Peyer's patch (tissue), 4 donors: Measurements from ENCODE around the gene RNF123. TPM values are rescaled to one million over a fixed set of nuclear protein-coding genes. Genes with fewer than 3 reads are reported as not detected.
A peak's percentile ranks its signal among the peaks of the same experiment; 100 is the strongest.

Source experiments
- DNase-seq, 3 donors: peaks; one replicate each; pipeline ENCODE4 v3.0.0-alpha.2; 2017 to 2019
- H3K27ac ChIP-seq, 4 donors: fragments of 200-600 bp; sonication (generic); one replicate each; pipeline ENCODE4 v1.5.1; 2016 to 2019
- H3K27me3 ChIP-seq, 2 donors: fragments of 200-600 bp; sonication (generic); one replicate each; pipeline ENCODE4 v1.5.1; 2019
- H3K36me3 ChIP-seq, 3 donors: fragments of 200-600 bp; sonication (generic); one replicate each; pipeline ENCODE4 v1.5.1; 2016 to 2019
- H3K4me1 ChIP-seq, 4 donors: fragments of 200-600 bp; sonication (generic); one replicate each; pipeline ENCODE4 v1.5.1; 2016 to 2019
- H3K4me3 ChIP-seq, 4 donors: fragments of 200-600 bp; sonication (generic); 1 replicate in 3 of 4; 2 replicates in 1 of 4; pipeline ENCODE4 v1.5.1; 2016 to 2019; ENCODE audit warnings: mild to moderate bottlenecking in 1 of 4
- H3K9me3 ChIP-seq, 4 donors: fragments of 200-600 bp; sonication (generic); one replicate each; pipeline ENCODE4 v1.5.1; 2016 to 2019; ENCODE audit warnings: mild to moderate bottlenecking in 1 of 4
- POLR2A ChIP-seq, 2 donors: fragments of 450-650 bp; IDR thresholded peaks; one replicate each; pipeline ENCODE4 v1.5.1; 2017; ENCODE audit warnings: antibody characterized with exemption in 2 of 2, mild to moderate bottlenecking in 2 of 2, moderate library complexity in 2 of 2
- total RNA-seq, 4 donors: library from RNA; depleted of rRNA; stranded (reverse); fragments of >200 nt; gene quantifications; one replicate each; pipeline ENCODE4 v1.1.0, GENCODE V29; 2016
- TF ChIP-seq, protein P1 (sequence below), 6 experiments: fragments of 450-650 bp in 4 of 6; fragments of 200-600 bp in 2 of 6; sonication (generic) in 1 of 6; IDR thresholded peaks; one replicate each; pipeline ENCODE4 v1.5.1; 2017 to 2019; ENCODE audit warnings: antibody characterized with exemption in 6 of 6, mild to moderate bottlenecking in 3 of 6, moderate library complexity in 1 of 6

RNF123 gene
- total RNA-seq, 4 donors from 2014 or later, result 74.3 to 101 (median 84.3) TPM

DNA sequence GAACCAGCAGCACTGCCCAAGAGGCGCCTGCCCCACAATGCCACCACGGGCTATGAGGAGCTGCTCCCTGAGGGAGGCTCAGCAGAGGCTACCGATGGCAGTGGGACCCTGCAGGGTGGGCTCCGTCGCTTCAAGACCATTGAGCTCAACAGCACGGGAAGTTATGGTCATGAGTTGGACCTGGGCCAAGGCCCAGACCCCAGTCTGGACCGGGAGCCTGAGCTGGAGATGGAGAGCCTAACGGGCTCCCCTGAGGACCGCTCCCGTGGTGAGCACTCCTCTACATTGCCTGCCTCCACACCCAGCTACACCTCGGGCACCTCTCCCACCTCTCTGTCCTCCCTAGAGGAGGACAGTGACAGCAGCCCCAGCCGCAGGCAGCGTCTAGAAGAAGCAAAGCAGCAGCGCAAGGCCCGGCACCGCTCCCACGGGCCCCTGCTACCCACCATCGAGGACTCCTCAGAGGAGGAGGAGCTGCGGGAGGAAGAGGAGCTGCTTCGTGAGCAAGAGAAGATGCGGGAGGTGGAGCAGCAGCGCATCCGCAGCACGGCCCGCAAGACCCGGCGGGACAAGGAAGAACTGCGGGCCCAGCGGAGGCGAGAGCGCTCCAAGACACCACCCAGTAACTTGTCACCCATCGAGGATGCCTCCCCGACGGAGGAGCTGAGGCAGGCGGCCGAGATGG, 37.0 kb upstream of the RNF123 start:
- Histone ChIP-seq H3K36me3 (no peaks in the 10 kb centered on the region), H3K4me1 (no peaks in the 10 kb centered on the region), H3K4me3 (no peak overlapping the region), H3K27me3 (no peaks in the 10 kb centered on the region), H3K27ac (no peak overlapping the region), H3K9me3 (no peaks in the 10 kb centered on the region)
- TF ChIP-seq POLR2A (IDR thresholded peaks at IDR 0.05), result no peak
- TF ChIP-seq, protein P1, sequence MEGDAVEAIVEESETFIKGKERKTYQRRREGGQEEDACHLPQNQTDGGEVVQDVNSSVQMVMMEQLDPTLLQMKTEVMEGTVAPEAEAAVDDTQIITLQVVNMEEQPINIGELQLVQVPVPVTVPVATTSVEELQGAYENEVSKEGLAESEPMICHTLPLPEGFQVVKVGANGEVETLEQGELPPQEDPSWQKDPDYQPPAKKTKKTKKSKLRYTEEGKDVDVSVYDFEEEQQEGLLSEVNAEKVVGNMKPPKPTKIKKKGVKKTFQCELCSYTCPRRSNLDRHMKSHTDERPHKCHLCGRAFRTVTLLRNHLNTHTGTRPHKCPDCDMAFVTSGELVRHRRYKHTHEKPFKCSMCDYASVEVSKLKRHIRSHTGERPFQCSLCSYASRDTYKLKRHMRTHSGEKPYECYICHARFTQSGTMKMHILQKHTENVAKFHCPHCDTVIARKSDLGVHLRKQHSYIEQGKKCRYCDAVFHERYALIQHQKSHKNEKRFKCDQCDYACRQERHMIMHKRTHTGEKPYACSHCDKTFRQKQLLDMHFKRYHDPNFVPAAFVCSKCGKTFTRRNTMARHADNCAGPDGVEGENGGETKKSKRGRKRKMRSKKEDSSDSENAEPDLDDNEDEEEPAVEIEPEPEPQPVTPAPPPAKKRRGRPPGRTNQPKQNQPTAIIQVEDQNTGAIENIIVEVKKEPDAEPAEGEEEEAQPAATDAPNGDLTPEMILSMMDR (IDR thresholded peaks at IDR 0.05), result no peak
- DNase-seq, result no peak

DNA sequence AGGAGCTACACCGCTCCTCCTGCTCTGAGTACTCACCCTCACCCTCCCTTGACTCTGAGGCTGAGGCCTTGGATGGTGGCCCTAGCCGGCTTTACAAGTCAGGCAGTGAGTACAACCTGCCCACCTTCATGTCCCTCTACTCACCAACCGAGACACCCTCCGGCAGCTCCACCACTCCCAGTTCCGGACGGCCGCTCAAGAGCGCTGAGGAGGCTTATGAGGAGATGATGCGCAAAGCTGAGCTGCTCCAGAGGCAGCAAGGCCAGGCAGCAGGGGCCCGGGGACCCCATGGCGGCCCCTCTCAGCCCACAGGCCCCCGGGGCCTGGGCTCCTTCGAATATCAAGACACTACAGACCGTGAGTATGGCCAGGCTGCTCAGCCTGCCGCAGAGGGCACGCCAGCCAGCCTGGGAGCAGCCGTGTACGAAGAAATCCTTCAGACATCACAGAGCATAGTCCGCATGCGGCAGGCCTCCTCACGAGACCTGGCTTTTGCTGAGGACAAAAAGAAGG, 36.4 kb upstream of the RNF123 start:
- H3K36me3 ChIP-seq, result no peaks in the 10 kb centered on the region
- H3K4me1 ChIP-seq, result no peaks in the 10 kb centered on the region
- no peak overlapping the region for H3K27ac ChIP-seq
- no peak for TF ChIP-seq POLR2A (IDR thresholded peaks at IDR 0.05)
- TF ChIP-seq, protein P1 (IDR thresholded peaks at IDR 0.05), result no peak
- no peaks in the 10 kb centered on the region for H3K9me3 ChIP-seq
- no peak overlapping the region for H3K4me3 ChIP-seq
- H3K27me3 ChIP-seq, result no peaks in the 10 kb centered on the region
- DNase-seq, result no peak

DNA sequence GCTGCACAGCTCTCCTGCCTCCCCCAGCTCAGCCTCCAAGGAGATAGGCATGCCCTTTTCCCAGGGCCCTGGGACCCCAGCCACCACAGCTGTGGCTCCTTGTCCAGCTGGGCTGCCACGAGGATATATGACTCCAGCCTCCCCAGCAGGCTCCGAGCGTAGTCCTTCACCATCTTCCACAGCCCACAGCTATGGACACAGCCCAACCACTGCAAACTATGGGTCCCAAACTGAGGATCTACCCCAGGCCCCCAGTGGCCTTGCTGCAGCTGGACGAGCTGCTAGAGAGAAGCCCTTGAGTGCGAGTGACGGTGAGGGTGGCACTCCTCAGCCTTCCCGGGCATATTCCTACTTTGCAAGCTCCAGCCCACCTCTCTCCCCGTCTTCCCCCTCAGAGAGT, 35.7 kb upstream of the RNF123 start:
- no peak overlapping the region for H3K4me3 ChIP-seq
- no peak for TF ChIP-seq POLR2A (IDR thresholded peaks at IDR 0.05)
- no peaks in the 10 kb centered on the region for H3K4me1 ChIP-seq
- no peaks in the 10 kb centered on the region for H3K27me3 ChIP-seq
- no peaks in the 10 kb centered on the region for H3K36me3 ChIP-seq
- H3K9me3 ChIP-seq, result no peaks in the 10 kb centered on the region
- no peak overlapping the region for H3K27ac ChIP-seq
- no peak for DNase-seq

DNA sequence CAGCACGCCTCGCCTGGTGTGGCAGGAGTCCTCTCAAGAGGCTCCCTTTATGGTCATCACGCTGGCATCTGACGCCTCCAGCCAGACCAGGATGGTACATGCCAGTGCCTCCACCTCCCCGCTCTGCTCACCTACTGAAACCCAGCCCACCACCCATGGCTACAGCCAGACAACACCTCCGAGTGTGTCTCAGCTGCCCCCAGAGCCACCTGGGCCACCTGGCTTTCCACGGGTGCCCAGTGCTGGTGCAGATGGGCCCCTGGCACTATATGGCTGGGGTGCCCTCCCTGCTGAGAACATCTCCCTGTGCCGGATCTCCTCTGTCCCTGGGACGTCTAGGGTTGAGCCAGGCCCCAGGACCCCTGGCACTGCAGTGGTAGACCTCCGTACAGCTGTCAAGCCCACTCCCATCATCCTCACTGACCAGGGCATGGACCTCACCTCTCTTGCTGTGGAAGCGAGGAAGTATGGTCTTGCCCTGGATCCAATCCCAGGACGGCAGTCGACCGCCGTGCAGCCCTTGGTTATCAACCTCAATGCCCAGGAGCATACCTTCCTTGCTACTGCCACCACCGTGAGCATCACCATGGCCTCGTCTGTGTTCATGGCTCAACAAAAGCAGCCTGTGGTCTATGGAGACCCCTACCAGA, 35.1 kb upstream of the RNF123 start:
- TF ChIP-seq, protein P1 (IDR thresholded peaks at IDR 0.05), result no peak
- TF ChIP-seq POLR2A (IDR thresholded peaks at IDR 0.05), result no peak
- Histone ChIP-seq H3K36me3 (no peaks in the 10 kb centered on the region), H3K4me3 (no peak overlapping the region), H3K27ac (no peak overlapping the region), H3K9me3 (no peaks in the 10 kb centered on the region), H3K4me1 (no peaks in the 10 kb centered on the region), H3K27me3 (no peaks in the 10 kb centered on the region)
- no peak for DNase-seq

DNA sequence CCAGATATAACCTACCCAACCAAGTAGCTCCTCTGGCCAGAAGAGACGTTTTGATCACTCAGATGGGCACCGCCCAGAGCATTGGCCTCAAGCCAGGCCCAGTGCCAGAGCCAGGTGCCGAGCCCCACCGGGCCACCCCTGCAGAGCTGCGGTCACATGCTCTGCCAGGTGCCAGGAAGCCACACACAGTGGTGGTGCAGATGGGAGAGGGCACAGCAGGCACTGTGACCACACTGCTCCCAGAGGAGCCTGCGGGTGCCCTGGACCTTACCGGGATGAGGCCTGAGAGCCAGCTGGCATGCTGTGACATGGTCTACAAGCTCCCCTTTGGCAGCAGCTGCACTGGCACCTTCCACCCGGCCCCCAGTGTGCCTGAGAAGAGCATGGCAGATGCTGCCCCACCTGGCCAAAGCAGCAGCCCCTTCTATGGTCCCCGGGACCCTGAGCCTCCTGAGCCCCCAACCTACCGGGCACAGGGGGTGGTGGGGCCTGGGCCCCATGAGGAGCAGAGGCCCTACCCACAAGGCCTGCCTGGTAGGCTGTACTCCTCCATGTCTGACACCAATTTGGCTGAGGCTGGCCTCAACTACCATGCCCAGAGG, 34.3 kb upstream of the RNF123 start:
- no peaks in the 10 kb centered on the region for H3K4me1 ChIP-seq
- no peak overlapping the region for H3K27ac ChIP-seq
- no peaks in the 10 kb centered on the region for H3K9me3 ChIP-seq
- H3K27me3 ChIP-seq, result no peaks in the 10 kb centered on the region
- no peaks in the 10 kb centered on the region for H3K36me3 ChIP-seq
- TF ChIP-seq, protein P1 (IDR thresholded peaks at IDR 0.05), result no peak
- no peak for TF ChIP-seq POLR2A (IDR thresholded peaks at IDR 0.05)
- DNase-seq, result peak in 1 of 3 donors; percentile 53
- H3K4me3 ChIP-seq, result no peak overlapping the region

DNA sequence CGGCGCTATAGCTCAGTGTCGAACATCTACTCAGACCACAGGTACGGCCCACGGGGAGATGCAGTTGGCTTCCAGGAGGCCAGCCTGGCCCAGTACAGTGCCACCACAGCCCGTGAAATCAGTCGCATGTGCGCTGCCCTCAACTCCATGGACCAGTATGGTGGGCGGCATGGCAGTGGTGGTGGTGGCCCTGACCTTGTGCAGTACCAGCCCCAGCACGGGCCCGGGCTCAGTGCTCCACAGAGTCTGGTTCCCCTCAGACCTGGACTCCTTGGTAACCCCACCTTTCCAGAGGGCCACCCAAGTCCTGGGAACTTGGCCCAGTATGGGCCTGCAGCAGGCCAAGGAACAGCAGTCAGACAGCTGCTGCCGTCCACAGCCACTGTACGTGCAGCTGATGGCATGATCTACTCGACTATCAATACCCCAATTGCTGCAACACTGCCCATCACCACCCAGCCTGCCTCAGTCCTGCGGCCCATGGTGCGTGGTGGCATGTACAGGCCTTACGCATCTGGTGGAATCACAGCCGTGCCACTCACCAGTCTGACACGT, 33.5 kb upstream of the RNF123 start:
- no peaks in the 10 kb centered on the region for H3K4me1 ChIP-seq
- TF ChIP-seq, protein P1 (IDR thresholded peaks at IDR 0.05), result no peak
- TF ChIP-seq POLR2A (IDR thresholded peaks at IDR 0.05), result no peak
- DNase-seq, result no peak
- H3K27ac ChIP-seq, result no peak overlapping the region
- H3K9me3 ChIP-seq, result no peaks in the 10 kb centered on the region
- no peak overlapping the region for H3K4me3 ChIP-seq
- no peaks in the 10 kb centered on the region for H3K36me3 ChIP-seq
- H3K27me3 ChIP-seq, result no peaks in the 10 kb centered on the region
